Measurements from ENCODE around the gene TPST1. TPM values are rescaled to one million over a fixed set of nuclear protein-coding genes. Genes with fewer than 3 reads are reported as not detected.
"Not testable (repeated sequence)": the region's sequence is repeated elsewhere in the genome, so short reads cannot be mapped to it uniquely, and the experiment has no call there.

TPST1 gene
- total and polyA plus RNA-seq, 4 experiments from 2014 or later = 0.24 to 1.2 (median 0.98) TPM

DNA sequence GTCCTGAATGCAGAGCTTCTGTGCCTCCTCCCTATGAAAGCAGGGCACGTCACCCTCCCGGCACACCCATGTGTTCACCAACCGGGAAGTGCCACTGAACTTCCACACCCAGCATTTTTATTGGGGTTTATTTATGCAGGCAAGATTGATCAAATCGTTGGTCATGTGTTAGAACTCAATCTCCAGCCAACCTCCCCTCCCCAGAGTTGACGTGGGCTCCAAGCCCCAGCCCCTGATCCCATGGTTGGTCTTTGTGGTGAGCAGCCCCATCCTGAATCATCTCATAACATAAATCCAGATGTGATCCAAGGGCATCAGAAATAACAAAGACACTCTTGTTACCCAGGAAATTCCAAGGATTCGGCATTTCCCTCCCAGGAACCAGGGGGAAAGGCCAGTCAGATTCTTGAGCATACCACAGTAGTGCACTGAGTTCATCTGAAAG is 151.2 kb downstream of the TPST1 start:
- no peak overlapping the region for H3K4me3 Mint-ChIP-seq
- DNase-seq = no peak
- ChIA-PET POLR2A (ENCODE audit: partially characterized antibody) (no interaction called here), CTCF (ENCODE audit: partially characterized antibody) (no interaction called here)
- no peaks in the 10 kb centered on the region for H3K36me3 Mint-ChIP-seq
- intact Hi-C loops (cut with micrococcal nuclease) = no loop called here
- no peak overlapping the region for H3K4me3 ChIP-seq (ENCODE audit: low read length in 2 of 2)
- no peak overlapping the region for H3K27ac ChIP-seq (ENCODE audit: low read depth, low read length)
- H3K27me3 ChIP-seq (ENCODE audit: insufficient read depth, low read length) = peaks cover 5% of the 10 kb centered on the region
- H3K27ac Mint-ChIP-seq = no peak overlapping the region
- no peaks in the 10 kb centered on the region for H3K4me1 ChIP-seq (ENCODE audit: insufficient read depth, low read length)
- H3K36me3 ChIP-seq (ENCODE audit: insufficient read depth, low read length) = no peaks in the 10 kb centered on the region
- H3K4me1 Mint-ChIP-seq = no peaks in the 10 kb centered on the region
- H3K9me3 Mint-ChIP-seq = no peaks in the 10 kb centered on the region
- no peaks in the 10 kb centered on the region for H3K9me3 ChIP-seq (ENCODE audit: control insufficient read depth in 1 of 2, low read length in 2 of 2)
- peaks cover 0 to 6% of the 10 kb centered on the region in 2 donors for H3K27me3 Mint-ChIP-seq

DNA sequence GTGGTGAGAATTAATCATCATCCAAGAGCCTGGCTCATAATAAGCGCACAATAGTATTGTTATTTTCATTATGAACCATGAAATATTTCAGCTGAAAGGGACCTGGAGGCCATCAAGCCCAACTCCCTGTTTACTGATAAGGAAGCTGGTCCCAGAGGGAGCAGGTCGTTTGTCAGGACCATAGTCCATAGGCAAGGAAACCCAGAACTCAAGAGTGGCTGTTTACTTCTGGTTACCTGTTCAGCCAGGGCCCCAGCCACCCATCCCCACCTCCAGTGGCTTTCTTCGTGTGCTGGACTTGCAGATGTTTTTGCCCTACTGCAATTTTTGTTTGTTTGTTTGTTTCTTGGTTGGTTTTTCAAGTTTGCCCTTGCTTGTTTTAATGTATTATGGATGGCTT is 152.0 kb downstream of the TPST1 start:
- POLR2A ChIA-PET (ENCODE audit: partially characterized antibody) = no interaction called here
- CTCF ChIA-PET (ENCODE audit: partially characterized antibody) = no interaction called here
- Histone ChIP-seq H3K27me3 (ENCODE audit: insufficient read depth, low read length) (peaks cover 5% of the 10 kb centered on the region), H3K9me3 (ENCODE audit: control insufficient read depth in 1 of 2, low read length in 2 of 2) (no peaks in the 10 kb centered on the region), H3K27ac (ENCODE audit: low read depth, low read length) (no peak overlapping the region), H3K4me3 (ENCODE audit: low read length in 2 of 2) (no peak overlapping the region), H3K36me3 (ENCODE audit: insufficient read depth, low read length) (no peaks in the 10 kb centered on the region), H3K4me1 (ENCODE audit: insufficient read depth, low read length) (no peaks in the 10 kb centered on the region)
- H3K9me3 Mint-ChIP-seq = no peaks in the 10 kb centered on the region
- peaks cover 0 to 6% of the 10 kb centered on the region in 2 donors for H3K27me3 Mint-ChIP-seq
- no peaks in the 10 kb centered on the region for H3K36me3 Mint-ChIP-seq
- no peak overlapping the region for H3K27ac Mint-ChIP-seq
- intact Hi-C loops (cut with micrococcal nuclease) = no loop called here
- H3K4me1 Mint-ChIP-seq = no peaks in the 10 kb centered on the region
- H3K4me3 Mint-ChIP-seq = no peak overlapping the region
- DNase-seq = no peak

DNA sequence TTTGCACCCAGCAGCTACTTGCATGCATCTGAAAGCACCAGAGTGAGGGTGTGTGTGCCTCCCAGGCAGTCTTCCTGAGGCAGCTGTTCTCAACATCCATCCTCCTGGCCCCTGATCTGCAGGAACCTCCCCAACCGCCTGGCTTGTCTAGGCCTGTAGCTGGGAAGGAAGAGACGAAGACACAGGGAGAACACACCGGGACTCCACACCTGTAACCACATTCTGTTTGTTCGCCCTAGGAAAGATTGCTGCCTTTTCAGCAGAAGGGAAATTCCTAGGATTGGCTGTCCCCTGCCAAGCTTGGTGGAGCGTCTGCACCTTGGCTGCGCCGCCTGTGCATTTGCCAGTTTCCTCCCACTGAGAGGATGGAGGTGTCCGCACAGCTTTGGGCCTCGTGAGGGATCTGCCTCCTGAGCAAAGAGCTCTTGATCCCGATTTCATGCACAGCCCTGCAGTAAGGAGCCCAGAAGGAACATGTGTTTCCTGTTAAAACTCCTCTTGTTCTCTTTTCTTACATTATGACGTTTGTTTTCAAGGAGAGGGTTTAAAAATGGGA is 154.6 kb downstream of the TPST1 start:
- H3K4me3 Mint-ChIP-seq = no peak overlapping the region
- POLR2A ChIA-PET (ENCODE audit: partially characterized antibody) = no interaction called here

DNA sequence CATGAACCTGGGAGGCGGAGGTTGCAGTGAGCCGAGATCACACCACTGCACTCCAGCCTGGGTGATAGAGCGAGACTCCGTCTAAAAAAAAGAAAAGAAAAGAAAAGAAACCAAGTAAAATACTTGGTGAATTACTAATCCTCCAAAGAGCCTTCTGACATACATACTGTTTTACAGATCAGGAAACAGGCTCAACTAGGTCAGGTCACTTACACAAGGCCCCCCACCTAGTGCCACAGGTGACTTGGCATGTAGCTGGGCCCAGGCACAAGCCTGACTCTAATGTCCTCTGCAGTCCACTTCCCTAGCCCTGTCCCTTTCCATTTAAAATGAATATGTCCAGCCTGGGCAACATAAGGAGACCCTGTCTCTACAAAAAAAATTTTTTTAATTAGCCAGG is 157.0 kb downstream of the TPST1 start:
- no peak overlapping the region for H3K27ac ChIP-seq (ENCODE audit: low read depth, low read length)
- ChIA-PET CTCF (ENCODE audit: partially characterized antibody) (no interaction called here), POLR2A (ENCODE audit: partially characterized antibody) (no interaction called here)
- DNase-seq = no peak
- H3K4me1 Mint-ChIP-seq = no peaks in the 10 kb centered on the region
- H3K4me3 Mint-ChIP-seq = no peak overlapping the region
- H3K27me3 ChIP-seq (ENCODE audit: insufficient read depth, low read length) = no peaks in the 10 kb centered on the region
- H3K4me3 ChIP-seq (ENCODE audit: low read length in 2 of 2) = no peak overlapping the region
- peaks cover 0 to 3% of the 10 kb centered on the region in 2 donors for H3K27me3 Mint-ChIP-seq
- H3K36me3 ChIP-seq (ENCODE audit: insufficient read depth, low read length) = no peaks in the 10 kb centered on the region
- no peaks in the 10 kb centered on the region for H3K9me3 ChIP-seq (ENCODE audit: control insufficient read depth in 1 of 2, low read length in 2 of 2)
- H3K4me1 ChIP-seq (ENCODE audit: insufficient read depth, low read length) = no peaks in the 10 kb centered on the region
- no peak overlapping the region for H3K27ac Mint-ChIP-seq
- H3K9me3 Mint-ChIP-seq = no peaks in the 10 kb centered on the region
- intact Hi-C loops (cut with micrococcal nuclease) = no loop called here
- no peaks in the 10 kb centered on the region for H3K36me3 Mint-ChIP-seq

More for the DNA sequence above, 154.6 kb downstream of the TPST1 start:
- Histone ChIP-seq H3K4me1 (ENCODE audit: insufficient read depth, low read length) (no peaks in the 10 kb centered on the region), H3K36me3 (ENCODE audit: insufficient read depth, low read length) (no peaks in the 10 kb centered on the region), H3K9me3 (ENCODE audit: control insufficient read depth in 1 of 2, low read length in 2 of 2) (no peaks in the 10 kb centered on the region), H3K27ac (ENCODE audit: low read depth, low read length) (no peak overlapping the region), H3K27me3 (ENCODE audit: insufficient read depth, low read length) (no peaks in the 10 kb centered on the region), H3K4me3 (ENCODE audit: low read length in 2 of 2) (no peak overlapping the region)
- H3K9me3 Mint-ChIP-seq = no peaks in the 10 kb centered on the region
- no peak for DNase-seq
- no peaks in the 10 kb centered on the region for H3K36me3 Mint-ChIP-seq
- intact Hi-C loops (cut with micrococcal nuclease) = no loop called here
- CTCF ChIA-PET (ENCODE audit: partially characterized antibody) = no interaction called here
- no peaks in the 10 kb centered on the region for H3K4me1 Mint-ChIP-seq
- H3K27ac Mint-ChIP-seq = no peak overlapping the region
- H3K27me3 Mint-ChIP-seq = no peaks in the 10 kb centered on the region

DNA sequence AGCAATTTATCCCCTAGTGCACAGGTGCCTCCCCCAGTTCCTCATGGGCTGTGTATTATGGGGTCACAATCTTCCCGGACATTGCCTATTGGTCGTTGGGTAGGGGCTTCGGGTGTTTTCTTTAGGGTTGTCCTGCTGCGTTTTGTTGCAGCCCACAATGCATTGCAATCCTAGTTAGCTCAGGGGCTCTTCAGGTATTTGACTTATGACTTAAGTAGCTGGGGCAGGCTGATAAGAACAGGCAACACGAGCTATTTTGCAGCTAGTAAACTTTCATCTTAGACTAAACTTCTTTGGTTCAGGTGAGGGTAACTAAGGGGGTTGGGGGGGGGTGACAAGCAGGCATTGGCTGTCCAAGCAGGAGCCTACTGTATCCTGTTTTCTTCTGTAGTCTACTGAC is 158.5 kb downstream of the TPST1 start:
- ChIA-PET POLR2A (ENCODE audit: partially characterized antibody) (no interaction called here), CTCF (ENCODE audit: partially characterized antibody) (interaction anchor here (0.9 kb wide), 1 partner anchor 15 kb away, joined by 4 read pairs; no protein-coding TSS in a partner anchor)
- no peak overlapping the region for H3K27ac Mint-ChIP-seq
- intact Hi-C loops (cut with micrococcal nuclease) = no loop called here
- Histone ChIP-seq H3K4me1 (ENCODE audit: insufficient read depth, low read length) (no peaks in the 10 kb centered on the region), H3K4me3 (ENCODE audit: low read length in 2 of 2) (no peak overlapping the region), H3K36me3 (ENCODE audit: insufficient read depth, low read length) (no peaks in the 10 kb centered on the region), H3K27me3 (ENCODE audit: insufficient read depth, low read length) (no peaks in the 10 kb centered on the region), H3K27ac (ENCODE audit: low read depth, low read length) (no peak overlapping the region), H3K9me3 (ENCODE audit: control insufficient read depth in 1 of 2, low read length in 2 of 2) (no peaks in the 10 kb centered on the region)
- peaks cover 0 to under 1% (median 0%) of the 10 kb centered on the region in 8 donors for H3K9me3 Mint-ChIP-seq
- H3K36me3 Mint-ChIP-seq = no peaks in the 10 kb centered on the region
- no peak overlapping the region for H3K4me3 Mint-ChIP-seq
- no peak for DNase-seq
- H3K27me3 Mint-ChIP-seq = peaks cover 0 to 5% of the 10 kb centered on the region in 2 donors
- no peaks in the 10 kb centered on the region for H3K4me1 Mint-ChIP-seq

DNA sequence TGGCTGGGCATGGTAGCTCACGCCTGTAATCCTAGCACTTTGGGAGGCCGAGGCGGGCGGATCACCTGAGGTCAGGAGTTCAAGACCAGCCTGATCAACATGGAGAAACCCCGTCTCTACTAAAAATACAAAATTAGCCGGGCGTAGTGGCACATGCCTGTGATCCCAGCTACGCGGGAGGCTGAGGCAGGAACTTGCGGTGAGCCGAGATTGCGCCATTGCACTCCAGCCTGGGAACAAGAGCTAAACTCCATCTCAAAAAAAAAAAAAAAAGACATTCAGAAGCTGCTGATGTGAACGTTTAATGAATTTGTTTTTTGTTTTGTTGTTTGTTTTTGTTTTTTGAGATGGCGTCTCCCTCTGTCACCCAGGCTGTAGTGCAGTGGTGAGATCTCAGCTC is 159.9 kb downstream of the TPST1 start:
- POLR2A ChIA-PET (ENCODE audit: partially characterized antibody); H3K27me3 ChIP-seq (ENCODE audit: insufficient read depth, low read length); H3K4me3 ChIP-seq (ENCODE audit: low read length in 2 of 2); H3K9me3 ChIP-seq (ENCODE audit: control insufficient read depth in 1 of 2, low read length in 2 of 2); H3K27me3 Mint-ChIP-seq; DNase-seq; H3K4me3 Mint-ChIP-seq; H3K27ac Mint-ChIP-seq; CTCF ChIA-PET (ENCODE audit: partially characterized antibody); intact Hi-C loops (cut with micrococcal nuclease); H3K4me1 Mint-ChIP-seq; H3K9me3 Mint-ChIP-seq; H3K36me3 Mint-ChIP-seq; H3K4me1 ChIP-seq (ENCODE audit: insufficient read depth, low read length); H3K27ac ChIP-seq (ENCODE audit: low read depth, low read length); H3K36me3 ChIP-seq (ENCODE audit: insufficient read depth, low read length): not testable (repeated sequence)

DNA sequence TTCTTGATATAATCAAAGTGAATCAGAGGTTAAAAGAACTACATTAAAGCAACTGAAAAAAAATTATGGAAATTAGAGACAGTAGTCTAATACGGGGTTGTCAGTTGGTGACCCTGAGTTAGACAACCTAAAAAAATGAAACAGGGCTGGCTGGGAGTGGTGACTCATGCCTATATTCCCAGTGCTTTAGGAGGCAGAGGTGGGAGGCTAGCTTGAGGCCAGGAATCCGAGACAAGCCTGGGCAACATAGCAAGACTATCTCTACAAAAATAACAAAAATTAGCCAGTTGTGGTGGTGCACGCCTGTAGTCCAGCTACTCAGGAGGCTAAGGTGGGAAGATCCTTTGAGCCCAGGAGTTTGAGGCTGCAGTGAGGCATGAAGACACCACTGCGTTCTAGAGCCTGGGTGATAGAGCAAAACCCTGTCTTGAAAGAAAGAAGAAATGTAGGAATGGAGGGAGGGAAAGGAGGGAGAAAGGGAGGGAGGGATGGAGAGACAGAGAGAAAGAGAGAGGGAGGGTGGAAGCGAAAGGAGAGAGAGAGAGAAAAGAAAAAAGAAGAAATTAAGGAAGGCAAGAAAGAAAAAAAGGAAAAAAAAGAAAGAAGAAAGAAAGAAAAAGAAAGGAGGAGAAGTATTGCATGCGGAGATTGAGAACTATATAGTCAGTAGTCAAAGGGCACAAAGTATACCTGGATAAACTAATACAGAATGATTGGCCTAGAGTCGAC is 166.1 kb downstream of the TPST1 start:
- peaks cover 0 to 10% of the 10 kb centered on the region in 2 donors for H3K36me3 Mint-ChIP-seq
- no peaks in the 10 kb centered on the region for H3K4me1 ChIP-seq (ENCODE audit: insufficient read depth, low read length)
- DNase-seq = no peak
- H3K27me3 ChIP-seq (ENCODE audit: insufficient read depth, low read length) = no peaks in the 10 kb centered on the region
- peaks cover 0 to 3% of the 10 kb centered on the region in 2 donors for H3K27me3 Mint-ChIP-seq
- no peak overlapping the region for H3K4me3 Mint-ChIP-seq
- no peak overlapping the region for H3K27ac ChIP-seq (ENCODE audit: low read depth, low read length)
- POLR2A ChIA-PET (ENCODE audit: partially characterized antibody) = no interaction called here
- H3K4me1 Mint-ChIP-seq = no peaks in the 10 kb centered on the region
- no peaks in the 10 kb centered on the region for H3K9me3 ChIP-seq (ENCODE audit: control insufficient read depth in 1 of 2, low read length in 2 of 2)
- intact Hi-C loops (cut with micrococcal nuclease) = no loop called here
- H3K9me3 Mint-ChIP-seq = peaks cover 0 to 4% (median 0%) of the 10 kb centered on the region in 8 donors
- H3K27ac Mint-ChIP-seq = no peak overlapping the region
- no peaks in the 10 kb centered on the region for H3K36me3 ChIP-seq (ENCODE audit: insufficient read depth, low read length)
- CTCF ChIA-PET (ENCODE audit: partially characterized antibody) = interaction anchor here (1.2 kb wide), 1 partner anchor 43 kb away, joined by 3 read pairs; no protein-coding TSS in a partner anchor
- no peak overlapping the region for H3K4me3 ChIP-seq (ENCODE audit: low read length in 2 of 2)

Data from CD4-positive, alpha-beta memory T cell (primary cell).